Stimulated activated CD8-positive, alpha-beta memory T cell treated with anti-CD3 and anti-CD28 coated beads, Interleukin-4, amount 100 ng/mL, for 24 hours (primary cell): ENCODE data around the gene DUOXA2.
"Not testable (repeated sequence)": the region's sequence is repeated elsewhere in the genome, so short reads cannot be mapped to it uniquely, and the experiment has no call there.

Source experiments
- DNase-seq: peaks from one replicate; pipeline ENCODE4 v3.0.0-alpha.2; 2020; ENCODE audit warnings: low read depth

DUOXA2 gene

GRCh38 chr15:45114076-45114750 lies at the start of gene DUOXA2, which contains the start of gene DUOX2:
Gene DUOXA2, plus strand, starts transcription at chr15:45114326. Its CDS starts 280 bp downstream, at chr15:45114606.
Gene DUOX2, minus strand, starts transcription at chr15:45114172. Its CDS starts 761 bp downstream, at chr15:45113411.
- no peak for DNase-seq

GRCh38 chr15:45064386-45064785 lies 49.7 kb upstream of the DUOXA2 start:
- no peak for DNase-seq

GRCh38 chr15:45069942-45070360 lies 44.2 kb upstream of the DUOXA2 start:
- not testable (repeated sequence) for DNase-seq

- DNase-seq: not testable (repeated sequence)
Observed at GRCh38 chr15:45073602-45074001, 40.5 kb upstream of the DUOXA2 start.

- not testable (repeated sequence) for DNase-seq
Observed at GRCh38 chr15:45075440-45076320, 38.4 kb upstream of the DUOXA2 start.

GRCh38 chr15:45077391-45077790 lies 36.7 kb upstream of the DUOXA2 start:
- DNase-seq: not testable (repeated sequence)

- DNase-seq: not testable (repeated sequence)
Observed at GRCh38 chr15:45079201-45079600, 34.9 kb upstream of the DUOXA2 start.

- not testable (repeated sequence) for DNase-seq
Observed at GRCh38 chr15:45079628-45080246, 34.4 kb upstream of the DUOXA2 start.

- DNase-seq: not testable (repeated sequence)
Observed at GRCh38 chr15:45080593-45080992, 33.5 kb upstream of the DUOXA2 start.

- DNase-seq: not testable (repeated sequence)
Observed at GRCh38 chr15:45082412-45082811, 31.7 kb upstream of the DUOXA2 start.

GRCh38 chr15:45083223-45083622 lies 30.9 kb upstream of the DUOXA2 start:
- DNase-seq: no peak

GRCh38 chr15:45084163-45084562 lies 30.0 kb upstream of the DUOXA2 start:
- DNase-seq: no peak

GRCh38 chr15:45087513-45087912 lies 26.6 kb upstream of the DUOXA2 start:
- no peak for DNase-seq

GRCh38 chr15:45088801-45089711 lies 25.1 kb upstream of the DUOXA2 start:
- DNase-seq: no peak

- DNase-seq: no peak
Observed at GRCh38 chr15:45089712-45090373, 24.3 kb upstream of the DUOXA2 start.

GRCh38 chr15:45091161-45091560 lies 23.0 kb upstream of the DUOXA2 start:
- DNase-seq: no peak

GRCh38 chr15:45091576-45091975 lies 22.6 kb upstream of the DUOXA2 start:
- no peak for DNase-seq

GRCh38 chr15:45093013-45093412 lies 21.1 kb upstream of the DUOXA2 start:
- DNase-seq: no peak

GRCh38 chr15:45093622-45094357 lies 20.3 kb upstream of the DUOXA2 start:
- no peak for DNase-seq

GRCh38 chr15:45094358-45094730 lies 19.8 kb upstream of the DUOXA2 start:
- DNase-seq: no peak
